Calu3 (cell line): ENCODE data around the gene RNF167. TPM values are rescaled to one million over a fixed set of nuclear protein-coding genes. Genes with fewer than 3 reads are reported as not detected.
"Not testable (repeated sequence)": the region's sequence is repeated elsewhere in the genome, so short reads cannot be mapped to it uniquely, and the experiment has no call there.

Experiments used
- BruUV-seq: library from RNA; stranded (reverse); fragments of 400-500 nt; replicated peaks from 2 replicates; lab custom pipeline; 2021; lab: Mats Ljungman, UMichigan
- CTCF ChIA-PET: fragments of 300-600 bp; sonication (Branson Sonifier 250); formaldehyde crosslinking; loops from one replicate; lab custom pipeline; 2022; ENCODE audit warnings: antibody characterized with exemption; lab: Charles Lee
- DNase-seq: peaks from one replicate; pipeline ENCODE4 v3.0.0; 2022
- H3K27ac Mint-ChIP-seq: one replicate; pipeline ENCODE4 v1.8.0; 2022; ENCODE audit warnings: mixed read lengths; ENCODE audit not compliant: unreplicated experiment
- H3K27me3 Mint-ChIP-seq: one replicate; pipeline ENCODE4 v1.8.0; 2022; ENCODE audit warnings: mixed read lengths; ENCODE audit not compliant: unreplicated experiment
- H3K36me3 Mint-ChIP-seq: one replicate; pipeline ENCODE4 v1.8.0; 2022; ENCODE audit warnings: mild to moderate bottlenecking, moderate library complexity, mixed read lengths; ENCODE audit not compliant: insufficient read depth, unreplicated experiment
- H3K4me1 Mint-ChIP-seq: one replicate; pipeline ENCODE4 v1.8.0; 2022; ENCODE audit warnings: mild to moderate bottlenecking, low read depth, mixed read lengths; ENCODE audit not compliant: unreplicated experiment
- H3K4me3 Mint-ChIP-seq: one replicate; pipeline ENCODE4 v1.8.0; 2022; ENCODE audit warnings: mild to moderate bottlenecking, low read depth, moderate library complexity, mixed read lengths; ENCODE audit not compliant: unreplicated experiment
- H3K9me3 Mint-ChIP-seq: one replicate; pipeline ENCODE4 v1.8.0; 2022; ENCODE audit warnings: low read depth, mixed read lengths; ENCODE audit not compliant: unreplicated experiment
- CTCF ChIP-seq: fragments of 200-600 bp; IDR thresholded peaks from one replicate; pipeline ENCODE4 v1.8.0; 2022; ENCODE audit warnings: antibody characterized with exemption; ENCODE audit not compliant: unreplicated experiment
- intact Hi-C: fragments of 100-400 bp; cut with micrococcal nuclease; formaldehyde crosslinking; loops from one replicate; pipeline ENCODE4 v1.10.0; 2022; ENCODE audit not compliant: unreplicated experiment
- total RNA-seq: library from RNA; stranded (reverse); gene quantifications from 2 replicates; pipeline ENCODE4 v1.2.3, GENCODE V29; 2022

The RNF167 gene
- total RNA-seq, 1 experiment from 2014 or later = 65.2 TPM

GRCh38 chr17:4908301-4908700 lies 31.8 kb upstream of the RNF167 start:
- intact Hi-C loops = no loop called here
- peaks cover 5% of the 10 kb centered on the region for H3K4me1 Mint-ChIP-seq

GRCh38 chr17:4908711-4909496 lies 31.2 kb upstream of the RNF167 start:
- H3K4me3 Mint-ChIP-seq = no peak overlapping the region
- no TSS peak for BruUV-seq
- no peaks in the 10 kb centered on the region for H3K4me1 Mint-ChIP-seq

More at GRCh38 chr17:4908301-4908700, 31.8 kb upstream of the RNF167 start:
- Mint-ChIP-seq H3K4me3 (no peak overlapping the region), H3K27me3 (no peaks in the 10 kb centered on the region), H3K27ac (no peak overlapping the region), H3K36me3 (no peaks in the 10 kb centered on the region), H3K9me3 (no peaks in the 10 kb centered on the region)
- no peak for DNase-seq
- BruUV-seq = no TSS peak
- TF ChIP-seq CTCF = no peak
- CTCF ChIA-PET = interaction anchor here (0.8 to 1.9 kb wide), 6 partner anchors 26 to 120 kb away, joined by 3 to 11 read pairs (median 6); partner anchors contain the start of genes CAMTA2, RNF167, SLC25A11 and SPAG7

GRCh38 chr17:4913994-4914393 lies 26.1 kb upstream of the RNF167 start:
- intact Hi-C loops = loop anchor here (10.0 kb wide), 1 partner anchor 71 kb away; the partner anchor contains the start of gene CAMTA2
- Mint-ChIP-seq H3K27me3 (no peaks in the 10 kb centered on the region), H3K9me3 (no peaks in the 10 kb centered on the region), H3K36me3 (no peaks in the 10 kb centered on the region), H3K27ac (no peak overlapping the region), H3K4me1 (no peaks in the 10 kb centered on the region), H3K4me3 (no peak overlapping the region)
- CTCF ChIA-PET = interaction anchor here (0.6 to 1.0 kb wide), 3 partner anchors 9 to 599 kb away, joined by 3 to 7 read pairs (median 3); partner anchors contain the start of gene SPAG7
- no TSS peak for BruUV-seq
- DNase-seq = no peak
- TF ChIP-seq CTCF = no peak

More at GRCh38 chr17:4908711-4909496, 31.2 kb upstream of the RNF167 start:
- H3K27ac Mint-ChIP-seq = no peak overlapping the region
- no peaks in the 10 kb centered on the region for H3K36me3 Mint-ChIP-seq
- no peaks in the 10 kb centered on the region for H3K27me3 Mint-ChIP-seq
- CTCF ChIA-PET = interaction anchor here (0.6 to 1.9 kb wide), 9 partner anchors 25 to 199 kb away, joined by 3 to 11 read pairs (median 5); partner anchors contain the start of genes ARRB2, CAMTA2, RNF167 and SLC25A11
- peak; percentile 65 for TF ChIP-seq CTCF
- H3K9me3 Mint-ChIP-seq = no peaks in the 10 kb centered on the region
- peak; percentile 80 for DNase-seq
- intact Hi-C loops = loop anchor here (1.0 kb wide), 1 partner anchor 153 kb away; no protein-coding TSS in a partner anchor

GRCh38 chr17:4914551-4914950 lies 25.5 kb upstream of the RNF167 start:
- not testable (repeated sequence) for H3K27ac Mint-ChIP-seq, BruUV-seq, DNase-seq, H3K9me3 Mint-ChIP-seq, H3K36me3 Mint-ChIP-seq, H3K27me3 Mint-ChIP-seq, H3K4me1 Mint-ChIP-seq, H3K4me3 Mint-ChIP-seq
- intact Hi-C loops = loop anchor here (10.0 kb wide), 1 partner anchor 70 kb away; the partner anchor contains the start of gene CAMTA2
- CTCF ChIA-PET = interaction anchor here (0.6 to 1.0 kb wide), 3 partner anchors 53 to 1586 kb away, joined by 3 read pairs; partner anchors contain the start of gene SPAG7
